Transverse colon (tissue), 4 donors: Measurements from ENCODE around the gene MLLT10. TPM values are rescaled to one million over a fixed set of nuclear protein-coding genes. Genes with fewer than 3 reads are reported as not detected.
A peak's percentile ranks its signal among the peaks of the same experiment; 100 is the strongest.
"Not testable (repeated sequence)": the region's sequence is repeated elsewhere in the genome, so short reads cannot be mapped to it uniquely, and the experiment has no call there.

Experiments
- DNase-seq: peaks from one replicate; pipeline ENCODE4 v3.0.0-alpha.2; 2019
- H3K27ac ChIP-seq, 4 donors: fragments of 200-600 bp; sonication (generic); 2 replicates each; pipeline ENCODE4 v1.5.1; 2016 to 2018; ENCODE audit warnings: inconsistent platforms in 4 of 4
- H3K27me3 ChIP-seq: fragments of 200-600 bp; sonication (generic); 2 replicates; pipeline ENCODE4 v1.5.1; 2017; ENCODE audit warnings: inconsistent platforms
- H3K36me3 ChIP-seq, 4 donors: fragments of 200-600 bp; sonication (generic); 2 replicates each; pipeline ENCODE4 v1.5.1; 2017 to 2019; ENCODE audit warnings: inconsistent platforms in 4 of 4
- H3K4me1 ChIP-seq, 4 donors: fragments of 200-600 bp; sonication (generic); 2 replicates each; pipeline ENCODE4 v1.5.1; 2017 to 2020; ENCODE audit warnings: inconsistent platforms in 4 of 4
- H3K4me3 ChIP-seq, 4 donors: fragments of 200-600 bp; sonication (generic); 1 replicate in 1 of 4; 2 replicates in 3 of 4; pipeline versions ENCODE4 v1.5.1 to v1.6.1; 2017 to 2019; ENCODE audit warnings: inconsistent platforms in 4 of 4
- H3K9me3 ChIP-seq, 2 donors: fragments of 200-600 bp; sonication (generic); 2 replicates each; pipeline ENCODE4 v1.5.1; 2017 to 2019; ENCODE audit warnings: inconsistent platforms in 2 of 2
- EP300 ChIP-seq: sonication (generic); formaldehyde crosslinking; IDR thresholded peaks from one replicate; pipeline ENCODE4 v1.6.1; 2017; ENCODE audit warnings: antibody characterized with exemption, low read depth
- POLR2A ChIP-seq: fragments of 450-650 bp; IDR thresholded peaks from one replicate; pipeline ENCODE4 v1.6.1; 2016; ENCODE audit warnings: antibody characterized with exemption, mild to moderate bottlenecking, moderate library complexity
- POLR2AphosphoS5 ChIP-seq, 3 donors: sonication (generic); formaldehyde crosslinking; IDR thresholded peaks; one replicate each; pipeline ENCODE4 v1.6.1; 2016; ENCODE audit warnings: antibody characterized with exemption in 3 of 3
- WGBS, 2 donors: methylation state at CpG; one replicate each; pipeline ENCODE4 v1.1.5; 2018; ENCODE audit warnings: low coverage in 1 of 2; 5-methylcytosine and 5-hydroxymethylcytosine counted together
- in situ Hi-C, 4 donors: fragments of 200-750 bp; cut with MboI; loops; one replicate each; pipeline versions ENCODE4 v1.15.0 to v1.15.1; 2017; ENCODE audit warnings: low sequenced_read_pairs in 3 of 4, low pct_ligation_motif_present in 1 of 4, low pct_unique_long_range_greater_than_20kb in 1 of 4
- intact Hi-C: fragments of 100-400 bp; cut with DNase I; formaldehyde crosslinking; loops from one replicate; pipeline ENCODE4 v1.15.1; 2023; ENCODE audit warnings: low total_unique reads
- total RNA-seq, 4 donors: library from RNA; depleted of rRNA; stranded (reverse); fragments of >200 nt; gene quantifications; one replicate each; pipeline ENCODE4 v1.1.0, GENCODE V29; 2016
- TF ChIP-seq, protein P1 (sequence below), 5 experiments: fragments of 200-600 bp in 3 of 5; fragments of 450-650 bp in 2 of 5; sonication (generic) in 3 of 5; IDR thresholded peaks; 1 replicate in 2 of 5; 2 replicates in 3 of 5; pipeline ENCODE4 v1.5.1; 2016 to 2017; ENCODE audit warnings: antibody characterized with exemption in 5 of 5, inconsistent platforms in 3 of 5, mild to moderate bottlenecking in 2 of 5, moderate library complexity in 1 of 5

The MLLT10 gene
- total RNA-seq, 4 donors from 2014 or later = 12.0 to 43.0 (median 28.5) TPM

DNA sequence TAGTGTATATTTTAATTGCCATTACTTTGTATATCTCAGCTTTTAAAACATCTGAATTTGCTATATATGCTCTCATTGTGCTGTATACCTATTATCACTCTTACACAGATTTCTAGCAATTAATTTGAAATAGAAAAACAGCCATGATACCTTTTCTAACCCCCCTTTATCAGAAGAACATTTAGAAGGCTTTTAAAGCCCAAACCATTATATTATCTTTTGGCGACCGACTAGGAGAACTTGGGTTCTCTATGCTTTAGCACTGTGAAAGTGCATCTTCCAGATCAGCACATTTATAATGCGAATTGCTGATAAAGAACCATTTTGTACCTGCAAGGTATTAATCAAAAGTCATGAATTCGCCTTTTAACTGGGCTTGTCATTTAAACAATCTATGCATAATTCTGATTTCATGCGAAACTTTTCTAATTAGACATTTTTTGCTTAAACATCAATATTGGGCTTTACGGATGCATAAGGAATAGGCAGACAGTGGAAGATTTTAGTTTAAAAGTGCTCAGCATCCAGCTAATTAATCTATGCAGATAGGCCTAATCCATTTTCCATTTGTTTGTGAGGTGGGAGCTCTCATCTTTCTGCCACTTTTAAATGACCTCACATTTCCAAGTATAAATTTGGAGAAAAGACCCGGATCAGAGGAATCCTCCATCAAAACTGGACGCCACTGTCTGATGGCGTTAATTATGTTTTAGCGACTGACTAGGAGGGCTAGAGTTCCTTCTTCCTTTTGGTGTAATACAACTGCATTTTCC is 1.2 kb upstream of the MLLT10 start:
- Histone ChIP-seq H3K9me3 (no peaks in the 10 kb centered on the region), H3K27ac (peak overlapping the region; percentile 91 to 98 (median 95)), H3K36me3 (peaks cover 0 to 2% (median 0%) of the 10 kb centered on the region in 4 donors), H3K4me1 (peaks cover 0 to 41% (median 14%) of the 10 kb centered on the region in 4 donors), H3K27me3 (peaks cover 14% of the 10 kb centered on the region), H3K4me3 (peak overlapping the region; percentile 39 to 83 (median 75))
- intact Hi-C loops = loop anchor here (10.0 kb wide), 1 partner anchor 1142 kb away; no protein-coding TSS in a partner anchor
- in situ Hi-C loops = no loop called here
- 49 to 51% methylated on average over 10 of the region's 10 CpGs for WGBS, 2 donors
- no peak for TF ChIP-seq POLR2AphosphoS5 (IDR thresholded peaks at IDR 0.05)
- no peak for TF ChIP-seq EP300
- TF ChIP-seq, protein P1, sequence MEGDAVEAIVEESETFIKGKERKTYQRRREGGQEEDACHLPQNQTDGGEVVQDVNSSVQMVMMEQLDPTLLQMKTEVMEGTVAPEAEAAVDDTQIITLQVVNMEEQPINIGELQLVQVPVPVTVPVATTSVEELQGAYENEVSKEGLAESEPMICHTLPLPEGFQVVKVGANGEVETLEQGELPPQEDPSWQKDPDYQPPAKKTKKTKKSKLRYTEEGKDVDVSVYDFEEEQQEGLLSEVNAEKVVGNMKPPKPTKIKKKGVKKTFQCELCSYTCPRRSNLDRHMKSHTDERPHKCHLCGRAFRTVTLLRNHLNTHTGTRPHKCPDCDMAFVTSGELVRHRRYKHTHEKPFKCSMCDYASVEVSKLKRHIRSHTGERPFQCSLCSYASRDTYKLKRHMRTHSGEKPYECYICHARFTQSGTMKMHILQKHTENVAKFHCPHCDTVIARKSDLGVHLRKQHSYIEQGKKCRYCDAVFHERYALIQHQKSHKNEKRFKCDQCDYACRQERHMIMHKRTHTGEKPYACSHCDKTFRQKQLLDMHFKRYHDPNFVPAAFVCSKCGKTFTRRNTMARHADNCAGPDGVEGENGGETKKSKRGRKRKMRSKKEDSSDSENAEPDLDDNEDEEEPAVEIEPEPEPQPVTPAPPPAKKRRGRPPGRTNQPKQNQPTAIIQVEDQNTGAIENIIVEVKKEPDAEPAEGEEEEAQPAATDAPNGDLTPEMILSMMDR (IDR thresholded peaks at IDR 0.05) = no peak
- no peak for TF ChIP-seq POLR2A
- no peak for DNase-seq

DNA sequence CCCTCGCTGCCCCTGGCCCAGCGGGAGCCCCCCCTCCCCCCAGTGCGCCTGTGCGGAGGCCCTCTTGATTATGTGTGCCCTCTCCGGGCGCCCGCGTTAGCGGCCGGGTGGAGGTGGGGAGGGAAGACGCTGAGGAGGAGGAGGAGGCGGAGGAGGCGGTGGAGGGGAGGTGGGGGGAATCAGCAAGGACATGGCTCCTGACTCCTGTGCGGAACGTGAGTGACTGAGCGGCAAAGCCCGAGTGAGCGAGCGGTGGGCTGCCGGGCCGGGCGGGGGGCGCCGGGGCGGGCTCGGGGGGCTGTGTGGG is 201 bp downstream of the MLLT10 start:
- TF ChIP-seq EP300 = no peak
- TF ChIP-seq POLR2AphosphoS5 (IDR thresholded peaks at IDR 0.05) = no peak
- TF ChIP-seq, protein P1 (IDR thresholded peaks at IDR 0.05) = no peak
- no peak for TF ChIP-seq POLR2A
- peaks cover 5% of the 10 kb centered on the region for H3K27me3 ChIP-seq
- H3K4me1 ChIP-seq = peaks cover 0 to 36% (median 14%) of the 10 kb centered on the region in 4 donors
- H3K9me3 ChIP-seq = no peaks in the 10 kb centered on the region
- H3K4me3 ChIP-seq = peak overlapping the region; percentile 68 to 93 (median 82)
- H3K27ac ChIP-seq = peak overlapping the region; percentile 91 to 98 (median 95)
- intact Hi-C loops (loop anchor here (10.0 kb wide), 1 partner anchor 1141 kb away; no protein-coding TSS in a partner anchor), in situ Hi-C loops (no loop called here)
- H3K36me3 ChIP-seq = peaks cover 0 to 13% (median 5%) of the 10 kb centered on the region in 4 donors
- 0% methylated on average over 15 of the region's 26 CpGs; no CpG with 5 or more reads in 1 of the 2 donors for WGBS, 2 donors
- no peak for DNase-seq

DNA sequence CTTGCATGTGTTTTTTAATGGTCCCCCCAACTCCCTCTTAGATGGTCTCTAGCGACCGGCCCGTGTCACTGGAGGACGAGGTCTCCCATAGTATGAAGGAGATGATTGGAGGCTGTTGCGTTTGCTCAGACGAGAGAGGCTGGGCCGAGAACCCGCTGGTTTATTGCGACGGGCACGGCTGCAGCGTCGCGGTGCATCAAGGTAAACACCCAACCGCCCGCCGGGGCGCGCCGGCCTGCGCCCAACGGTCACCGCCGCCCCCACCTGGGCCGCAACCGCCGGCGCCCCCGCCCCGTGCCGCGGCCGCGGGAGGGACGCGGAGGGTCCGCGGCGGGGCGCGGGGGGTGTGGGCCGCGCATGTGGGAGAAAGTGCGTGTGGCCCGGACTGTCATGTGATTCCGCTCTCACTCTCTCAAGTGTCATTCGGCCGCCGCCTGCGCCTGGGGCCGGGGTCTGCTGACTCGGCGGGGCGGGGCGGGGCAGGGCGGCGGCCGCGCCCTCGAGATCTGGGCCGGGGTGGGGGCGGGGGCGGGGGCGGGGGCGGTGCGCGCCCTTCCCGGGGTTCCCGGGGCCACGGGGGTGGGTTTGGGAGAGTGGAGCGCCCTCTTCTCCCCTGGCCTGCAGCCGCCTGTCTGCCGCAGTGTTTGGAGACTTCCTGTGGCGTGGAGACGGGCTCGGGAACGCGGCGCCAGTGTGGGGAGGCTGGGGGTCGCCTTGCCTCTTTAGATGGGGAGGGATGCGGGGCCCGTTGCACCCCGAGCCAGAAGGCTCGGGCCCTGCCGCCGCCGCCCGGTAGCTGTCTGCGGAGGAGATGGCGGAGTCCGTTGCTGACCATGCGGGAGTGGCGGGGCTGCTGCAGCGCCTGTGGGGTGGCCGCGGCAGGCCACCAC is 817 bp downstream of the MLLT10 start:
- intact Hi-C loops = loop anchor here (5.0 to 10.0 kb wide), 2 partner anchors 38 to 1140 kb away; no protein-coding TSS in a partner anchor
- TF ChIP-seq EP300 (no peak), POLR2AphosphoS5 (IDR thresholded peaks at IDR 0.05) (peak in 1 of 3 donors; percentile 48), POLR2A (no peak)

DNA sequence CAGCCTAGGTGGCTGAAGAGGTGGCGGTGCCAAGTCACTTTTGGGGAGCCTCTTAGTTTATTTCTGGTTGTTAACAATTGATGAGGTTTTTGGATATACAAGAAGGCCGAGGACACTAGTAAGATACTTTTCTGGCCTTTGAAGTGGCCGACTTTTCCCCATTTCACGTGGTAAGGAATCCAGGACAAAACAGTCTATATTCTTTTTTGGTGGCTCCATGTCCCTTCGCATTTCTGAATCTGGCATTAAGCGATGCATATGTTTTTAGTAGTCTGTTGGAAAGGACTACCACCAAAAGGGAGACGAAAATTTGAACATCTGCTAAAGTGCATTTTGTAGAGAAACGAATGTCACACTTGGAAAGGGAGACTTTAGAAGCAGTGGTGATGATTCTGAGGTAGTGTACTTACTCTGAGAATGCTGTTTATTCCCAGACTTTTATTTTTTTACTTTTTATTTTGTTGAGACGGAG is 1.5 kb downstream of the MLLT10 start:
- no peaks in the 10 kb centered on the region for H3K9me3 ChIP-seq

More for the DNA sequence above, 817 bp downstream of the MLLT10 start:
- in situ Hi-C loops = no loop called here
- Histone ChIP-seq H3K27me3 (no peaks in the 10 kb centered on the region), H3K4me3 (peak overlapping the region; percentile 68 to 93 (median 82)), H3K27ac (peak overlapping the region; percentile 91 to 98 (median 95)), H3K36me3 (peaks cover 0 to 19% (median 8%) of the 10 kb centered on the region in 4 donors), H3K9me3 (no peaks in the 10 kb centered on the region), H3K4me1 (peaks cover 0 to 36% (median 14%) of the 10 kb centered on the region in 4 donors)
- 15% methylated on average over 33 of the region's 96 CpGs; no CpG with 5 or more reads in 1 of the 2 donors for WGBS, 2 donors
- DNase-seq = peak; percentile 68

DNA sequence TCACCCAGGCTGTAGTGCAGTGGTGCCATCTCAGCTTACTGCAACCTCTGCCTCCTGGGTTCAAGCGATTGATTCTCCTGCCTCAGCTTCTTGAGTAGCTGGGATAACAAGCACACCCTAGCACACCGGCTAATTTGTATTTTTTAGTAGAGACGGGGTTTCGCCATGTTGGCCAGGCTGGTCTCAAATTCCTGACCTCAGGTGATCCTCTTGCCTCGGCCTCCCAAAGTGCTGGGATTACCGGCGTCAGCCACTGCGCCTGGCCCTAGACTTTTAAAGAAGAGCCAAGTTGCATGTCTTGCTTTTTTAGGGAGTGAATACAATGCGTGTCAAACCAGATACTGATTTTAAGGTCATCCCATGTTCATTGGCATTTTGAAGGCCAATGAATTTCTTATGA is 1.9 kb downstream of the MLLT10 start:
- WGBS, 2 donors = 86 to 93% methylated on average over 3 to 9 of the region's 9 CpGs
- H3K4me3 ChIP-seq, H3K9me3 ChIP-seq, H3K27me3 ChIP-seq, DNase-seq, in situ Hi-C loops: not testable (repeated sequence)
- H3K4me1 ChIP-seq = peaks cover 0 to 36% (median 14%) of the 10 kb centered on the region in 4 donors
- intact Hi-C loops = loop anchor here (5.0 to 10.0 kb wide), 2 partner anchors 39 to 1139 kb away; no protein-coding TSS in a partner anchor
- peak overlapping the region in 3 of 4 donors; percentile 91 to 96 (median 94) for H3K27ac ChIP-seq
- H3K36me3 ChIP-seq = peaks cover 0 to 25% (median 12%) of the 10 kb centered on the region in 4 donors

More for the DNA sequence above, 1.5 kb downstream of the MLLT10 start:
- peaks cover 0 to 22% (median 11%) of the 10 kb centered on the region in 4 donors for H3K36me3 ChIP-seq
- 43 to 53% methylated on average over 7 to 9 of the region's 9 CpGs for WGBS, 2 donors
- no peak for DNase-seq
- peaks cover 0 to 36% (median 14%) of the 10 kb centered on the region in 4 donors for H3K4me1 ChIP-seq
- TF ChIP-seq POLR2AphosphoS5 (IDR thresholded peaks at IDR 0.05) (no peak), POLR2A (no peak), EP300 (no peak)
- TF ChIP-seq, protein P1 (IDR thresholded peaks at IDR 0.05) = no peak
- H3K27ac ChIP-seq = peak overlapping the region; percentile 91 to 98 (median 95)
- no peaks in the 10 kb centered on the region for H3K27me3 ChIP-seq
- in situ Hi-C loops (no loop called here), intact Hi-C loops (loop anchor here (5.0 to 10.0 kb wide), 2 partner anchors 38 to 1139 kb away; no protein-coding TSS in a partner anchor)
- H3K4me3 ChIP-seq = peak overlapping the region; percentile 34 to 83 (median 75)
